Endothelial cell of umbilical vein (primary cell): ENCODE data around the gene ALDOC.

Experiments
- GATA2 ChIP-seq: IDR thresholded peaks from 2 replicates; pipeline ENCODE4 v1.7.0; 2011; ENCODE audit warnings: low read depth, mild to moderate bottlenecking, moderate library complexity, mixed read lengths, low read length; ENCODE audit not compliant: insufficient read length, insufficient read depth
- POLR2A ChIP-seq: IDR thresholded peaks from 2 replicates; pipeline ENCODE4 v1.6.1; 2012; ENCODE audit warnings: low read depth, mild to moderate bottlenecking, control low read depth, low read length
- POLR2AphosphoS5 ChIP-seq: IDR thresholded peaks from 2 replicates; pipeline ENCODE4 v1.6.1; 2012; ENCODE audit warnings: low read depth, mild to moderate bottlenecking, control low read depth, low read length, moderate library complexity; ENCODE audit not compliant: insufficient read depth

- TF ChIP-seq POLR2AphosphoS5: no peak
- TF ChIP-seq POLR2A: no peak
- TF ChIP-seq GATA2: no peak
Observed at GRCh38 chr17:28575126-28575795, 1.4 kb downstream of the ALDOC start.
